CD1c-positive myeloid dendritic cell (primary cell): ENCODE data around the gene RARB.

Source experiments
- DNase-seq: peaks from one replicate; pipeline ENCODE4 v3.0.0-alpha.2; 2016; ENCODE audit errors: extremely low spot score

RARB gene

DNA sequence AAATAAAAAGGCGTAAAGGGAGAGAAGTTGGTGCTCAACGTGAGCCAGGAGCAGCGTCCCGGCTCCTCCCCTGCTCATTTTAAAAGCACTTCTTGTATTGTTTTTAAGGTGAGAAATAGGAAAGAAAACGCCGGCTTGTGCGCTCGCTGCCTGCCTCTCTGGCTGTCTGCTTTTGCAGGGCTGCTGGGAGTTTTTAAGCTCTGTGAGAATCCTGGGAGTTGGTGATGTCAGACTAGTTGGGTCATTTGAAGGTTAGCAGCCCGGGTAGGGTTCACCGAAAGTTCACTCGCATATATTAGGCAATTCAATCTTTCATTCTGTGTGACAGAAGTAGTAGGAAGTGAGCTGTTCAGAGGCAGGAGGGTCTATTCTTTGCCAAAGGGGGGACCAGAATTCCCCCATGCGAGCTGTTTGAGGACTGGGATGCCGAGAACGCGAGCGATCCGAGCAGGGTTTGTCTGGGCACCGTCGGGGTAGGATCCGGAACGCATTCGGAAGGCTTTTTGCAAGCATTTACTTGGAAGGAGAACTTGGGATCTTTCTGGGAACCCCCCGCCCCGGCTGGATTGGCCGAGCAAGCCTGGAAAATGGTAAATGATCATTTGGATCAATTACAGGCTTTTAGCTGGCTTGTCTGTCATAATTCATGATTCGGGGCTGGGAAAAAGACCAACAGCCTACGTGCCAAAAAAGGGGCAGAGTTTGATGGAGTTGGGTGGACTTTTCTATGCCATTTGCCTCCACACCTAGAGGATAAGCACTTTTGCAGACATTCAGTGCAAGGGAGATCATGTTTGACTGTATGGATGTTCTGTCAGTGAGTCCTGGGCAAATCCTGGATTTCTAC, at the start of gene RARB:
Gene RARB, plus strand, starts transcription at position 322 of the 847 bp plus-strand sequence. Its CDS starts 469 bp downstream, at position 791.
- peak; percentile 28 for DNase-seq

DNA sequence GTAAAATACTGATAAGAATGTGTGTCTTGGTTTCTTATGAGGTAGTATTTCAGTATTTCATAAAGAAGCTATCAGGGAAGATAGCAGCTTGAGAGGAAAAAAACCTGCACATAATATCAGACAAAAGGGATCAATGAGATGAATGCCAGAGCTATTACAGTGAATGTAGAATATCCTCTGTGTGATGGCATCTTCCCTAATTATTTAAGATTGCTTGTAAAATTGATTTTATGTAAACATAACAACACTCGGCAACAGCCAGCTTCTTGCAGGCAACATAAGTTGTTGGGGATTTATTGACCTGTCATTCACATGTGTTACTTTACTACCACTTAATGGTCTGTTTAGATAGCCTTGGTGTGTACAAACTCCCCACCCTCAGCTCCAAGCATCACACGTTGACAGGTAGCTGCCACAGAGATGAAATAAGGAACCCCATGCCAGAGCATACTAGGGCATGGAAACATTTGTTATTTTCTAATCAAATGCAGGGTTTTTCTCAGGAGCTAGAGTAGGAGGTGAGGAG, 49.2 kb upstream of the RARB start:
- no peak for DNase-seq

DNA sequence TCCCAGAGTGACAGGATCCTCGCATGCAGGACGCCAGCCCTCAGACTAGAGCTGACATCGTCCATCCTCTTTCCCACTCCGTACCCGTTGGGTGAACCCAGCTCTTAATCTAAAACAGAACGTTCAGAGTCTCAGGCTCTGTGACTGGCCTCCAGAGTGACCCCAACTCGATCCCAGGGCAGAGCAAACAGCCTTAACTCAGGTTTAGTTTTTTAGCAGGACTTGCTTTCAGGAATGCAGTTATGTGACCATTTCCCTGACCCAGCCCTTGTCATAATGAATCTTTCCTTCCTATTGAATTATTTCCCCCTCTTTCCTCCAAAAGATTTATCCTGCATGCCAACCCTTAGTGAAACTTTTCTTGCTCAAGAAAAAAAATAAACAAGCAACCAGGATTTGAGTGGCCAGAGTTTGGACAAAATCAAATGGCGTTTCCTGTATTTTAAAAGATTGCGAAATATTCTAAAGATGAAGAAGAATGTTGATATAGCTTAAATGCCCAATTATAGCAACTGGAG, 47.8 kb upstream of the RARB start:
- DNase-seq = no peak

DNA sequence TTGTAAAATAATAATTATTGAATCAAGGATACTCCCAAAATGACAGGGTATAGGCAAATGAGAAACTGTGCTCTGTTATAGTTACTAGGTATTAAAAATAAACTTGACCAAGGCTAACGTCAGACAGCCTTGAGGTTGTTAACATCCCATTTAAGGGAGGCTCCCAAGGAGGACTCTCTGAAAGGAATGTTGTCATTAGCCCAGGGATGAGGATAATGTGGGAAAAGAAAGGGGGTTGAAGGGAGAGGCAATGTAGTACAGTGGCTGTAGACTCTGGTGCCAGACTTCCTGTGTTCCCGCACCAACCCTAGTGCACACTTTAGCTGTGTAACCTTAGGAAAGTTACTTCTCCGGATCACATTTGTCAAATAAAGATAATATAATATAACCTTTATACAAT, 47.0 kb upstream of the RARB start:
- no peak for DNase-seq

DNA sequence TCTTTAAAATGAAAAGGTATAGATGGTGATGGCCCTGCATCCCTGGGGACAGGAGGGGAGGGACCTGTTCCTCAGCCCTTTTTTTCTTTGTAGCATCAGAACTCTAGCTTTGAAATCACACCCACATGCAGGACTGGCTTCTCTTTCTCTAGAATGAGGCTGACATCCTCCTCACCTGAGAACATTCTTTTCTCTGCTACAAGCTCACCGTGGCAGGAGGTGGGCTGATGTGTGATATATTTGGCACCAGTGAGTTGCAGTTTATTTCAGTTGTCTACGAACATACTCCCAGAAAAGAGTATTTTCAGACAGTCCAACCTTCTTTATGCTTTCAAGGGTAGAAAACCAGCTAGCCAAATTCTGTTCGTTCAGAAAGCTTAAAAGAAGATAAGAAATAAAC, 43.6 kb upstream of the RARB start:
- DNase-seq = no peak

DNA sequence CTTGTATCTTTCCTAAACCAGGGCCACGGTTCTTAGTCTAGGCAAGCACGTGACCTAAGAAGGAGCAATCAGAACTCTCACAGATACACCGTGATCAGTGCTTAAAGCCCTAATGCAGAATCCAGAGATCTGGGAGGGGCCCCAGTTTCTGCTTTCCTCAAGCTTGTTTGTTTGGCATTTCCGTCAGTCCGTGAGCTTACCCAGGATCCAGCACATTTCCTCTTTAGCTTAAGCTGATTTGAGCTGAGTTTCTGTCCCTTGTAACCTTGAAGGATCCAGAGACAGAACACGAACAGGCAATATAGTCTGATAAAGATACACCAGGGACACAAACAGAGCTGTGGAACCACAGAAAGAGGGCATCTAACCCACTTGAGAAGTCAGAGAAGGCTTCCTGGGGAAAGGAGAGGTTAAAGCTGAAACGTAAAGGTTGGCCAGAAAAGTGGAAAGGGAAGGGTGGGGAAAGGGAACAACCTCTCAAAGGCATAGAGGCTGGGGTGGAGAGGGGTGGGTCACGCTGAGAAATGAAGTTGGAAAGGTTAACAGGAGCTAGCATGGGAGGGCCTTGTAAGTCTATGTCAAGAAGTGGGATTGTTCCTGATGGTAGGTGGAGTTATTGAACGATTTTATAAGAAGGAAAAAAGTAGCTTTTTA, 42.1 kb upstream of the RARB start:
- DNase-seq = no peak

DNA sequence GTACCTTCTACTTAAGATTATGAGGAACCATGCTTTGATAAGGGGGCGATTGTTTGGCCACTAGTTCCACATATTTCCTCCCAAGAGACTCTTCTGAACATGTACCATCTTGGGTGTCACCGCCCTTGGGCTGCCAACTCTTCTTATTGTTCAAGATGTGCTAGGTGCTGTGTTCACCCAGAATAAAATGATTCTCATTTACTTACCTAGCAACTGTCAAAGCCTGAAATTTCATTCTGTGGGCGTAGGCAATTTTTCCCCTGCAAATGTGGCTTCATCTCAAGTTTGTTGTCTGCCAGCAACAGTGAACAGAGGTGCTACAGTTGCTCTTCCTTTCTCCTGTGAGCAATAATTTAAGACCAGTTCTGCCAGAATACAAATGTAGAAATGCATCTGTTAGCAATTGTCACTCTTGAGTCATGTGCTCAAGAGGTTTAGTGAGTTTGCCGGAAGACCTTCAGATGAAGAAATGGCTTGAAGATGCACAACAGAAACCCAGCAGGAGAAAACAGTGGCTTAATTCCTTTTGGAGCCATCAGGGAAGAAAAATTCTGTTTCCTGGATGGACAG, 41.3 kb upstream of the RARB start:
- no peak for DNase-seq

DNA sequence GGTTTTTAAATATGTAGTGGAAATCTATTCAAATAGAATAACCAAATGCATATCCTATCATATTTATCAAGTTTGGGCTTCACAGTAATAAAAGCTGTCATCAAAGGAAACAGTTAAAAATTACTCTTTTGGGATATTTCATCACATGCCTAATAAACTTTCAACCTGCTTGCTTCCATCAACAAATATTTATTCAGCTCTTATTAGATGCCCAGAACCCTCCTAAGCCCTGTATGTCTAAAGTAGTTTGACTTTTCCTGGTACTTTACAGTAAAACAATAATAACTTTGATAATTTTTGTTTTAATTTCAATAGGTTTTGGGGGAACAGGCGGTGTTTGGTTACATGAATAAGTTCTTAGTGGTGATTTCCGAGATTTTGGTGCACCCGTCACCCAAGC, 37.5 kb upstream of the RARB start:
- no peak for DNase-seq

DNA sequence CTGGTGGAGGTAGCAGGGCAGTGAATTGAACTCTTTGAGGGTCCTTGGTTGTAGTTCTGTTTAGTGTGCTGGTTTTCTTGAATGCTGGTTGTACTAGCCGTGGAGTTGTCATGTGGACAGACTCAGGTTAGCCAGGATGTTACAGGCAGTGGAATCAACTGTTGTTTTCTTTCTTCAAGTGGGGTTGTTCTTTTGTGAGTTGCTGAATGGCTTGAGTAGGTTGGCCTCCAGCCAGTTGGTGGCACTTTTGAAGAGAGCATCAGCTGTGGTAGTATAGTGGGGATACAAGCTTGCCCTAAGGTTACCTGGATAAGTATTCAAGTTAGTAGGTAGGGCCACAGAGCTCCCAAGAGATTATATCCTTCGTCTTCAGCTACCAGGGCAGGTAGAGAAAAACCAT, 31.8 kb upstream of the RARB start:
- DNase-seq = no peak

DNA sequence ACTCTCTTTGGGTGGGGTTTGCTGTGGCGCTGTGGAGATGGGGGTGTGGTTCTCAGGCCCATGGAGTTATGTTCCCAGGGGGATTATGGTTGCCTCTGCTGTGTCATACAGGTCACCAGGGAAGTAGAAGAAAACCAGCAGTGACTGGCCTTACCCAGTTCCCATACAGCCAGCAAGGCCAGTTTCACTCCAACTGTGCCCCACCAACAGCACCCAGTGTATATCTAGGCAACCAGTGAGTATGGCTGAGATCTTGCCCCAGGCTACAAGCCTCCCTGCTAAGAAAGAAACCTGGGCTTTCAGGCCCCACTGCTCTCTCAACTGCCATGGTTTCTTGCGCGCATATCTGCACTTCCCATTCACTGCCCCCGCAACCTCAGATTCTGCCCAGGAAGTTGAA, 31.4 kb upstream of the RARB start:
- DNase-seq = no peak

DNA sequence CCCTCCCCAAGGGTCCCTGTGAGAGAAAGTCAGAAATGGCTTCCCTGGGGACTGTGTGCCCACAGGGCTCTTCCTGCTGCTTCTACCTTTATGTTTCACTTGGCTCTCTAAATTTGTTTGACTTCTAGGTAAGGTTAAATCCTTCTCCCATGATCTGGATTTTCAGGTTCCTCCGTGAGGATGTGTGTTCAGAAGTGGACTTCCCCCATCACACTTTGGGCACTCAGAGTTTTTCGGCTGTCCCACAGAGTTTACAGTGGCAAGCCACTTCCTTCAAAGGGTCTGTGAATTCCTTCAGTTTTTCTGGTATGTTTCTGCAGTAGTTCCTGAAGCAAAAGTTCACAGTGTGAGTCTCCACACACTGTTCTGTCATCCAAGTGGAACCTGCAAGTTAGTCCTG, 30.9 kb upstream of the RARB start:
- DNase-seq = no peak

DNA sequence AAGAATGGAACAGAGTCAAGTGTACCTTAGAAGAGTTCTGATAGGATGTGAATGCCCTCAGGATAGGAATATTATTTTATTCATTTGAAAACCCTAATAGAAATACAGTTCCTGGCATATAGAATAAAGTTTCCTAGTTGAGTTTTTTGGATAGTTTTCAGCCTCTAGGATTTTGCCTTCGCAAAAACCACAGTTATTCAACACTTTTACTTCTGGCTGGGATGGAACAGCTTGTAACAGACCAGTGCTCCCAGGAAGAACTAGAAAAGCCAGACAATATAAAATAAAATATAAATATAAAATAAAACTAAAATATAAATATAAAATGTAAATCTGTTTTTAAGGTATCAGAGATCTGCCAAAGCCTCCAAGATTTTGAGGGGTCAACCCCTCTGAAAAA, 27.5 kb upstream of the RARB start:
- DNase-seq = no peak

DNA sequence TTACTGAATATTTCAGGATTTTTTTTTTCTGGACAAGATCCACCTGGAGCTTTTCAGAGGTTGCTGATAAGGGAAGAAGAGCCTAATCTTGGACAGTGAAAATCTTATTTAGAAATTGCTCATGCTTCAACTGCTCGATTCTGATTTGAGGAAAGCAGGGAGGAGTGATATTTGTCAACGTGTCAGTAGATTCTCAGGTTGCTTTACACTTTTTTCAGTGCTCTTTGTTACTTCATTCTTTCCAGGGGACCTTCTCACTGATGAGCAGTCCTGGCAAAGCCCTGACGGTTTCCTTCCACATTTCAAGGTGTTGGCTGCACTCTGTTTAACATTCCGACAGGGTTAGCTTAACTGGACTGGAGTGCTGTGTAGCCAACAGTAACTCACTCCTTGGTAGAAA, 24.1 kb upstream of the RARB start:
- DNase-seq = no peak

DNA sequence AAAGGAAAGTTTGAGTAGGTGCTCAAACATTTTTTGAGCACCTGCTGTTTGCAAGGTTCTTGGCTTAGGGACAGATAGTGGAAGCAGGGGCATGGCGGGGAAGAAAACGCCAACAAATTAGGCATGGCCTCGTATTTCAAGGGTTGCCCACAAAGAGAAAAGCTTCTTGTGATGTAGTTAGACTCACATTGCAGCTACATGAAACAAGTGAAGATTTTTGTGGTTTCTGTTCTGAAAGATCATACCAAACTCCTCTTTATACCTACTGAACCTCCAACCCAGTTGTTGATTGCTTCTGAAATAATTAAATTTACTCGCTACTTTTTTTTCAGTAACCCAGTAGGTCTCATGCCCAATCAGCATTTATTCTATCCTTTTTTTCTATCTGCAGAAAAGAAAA, 23.5 kb upstream of the RARB start:
- no peak for DNase-seq

DNA sequence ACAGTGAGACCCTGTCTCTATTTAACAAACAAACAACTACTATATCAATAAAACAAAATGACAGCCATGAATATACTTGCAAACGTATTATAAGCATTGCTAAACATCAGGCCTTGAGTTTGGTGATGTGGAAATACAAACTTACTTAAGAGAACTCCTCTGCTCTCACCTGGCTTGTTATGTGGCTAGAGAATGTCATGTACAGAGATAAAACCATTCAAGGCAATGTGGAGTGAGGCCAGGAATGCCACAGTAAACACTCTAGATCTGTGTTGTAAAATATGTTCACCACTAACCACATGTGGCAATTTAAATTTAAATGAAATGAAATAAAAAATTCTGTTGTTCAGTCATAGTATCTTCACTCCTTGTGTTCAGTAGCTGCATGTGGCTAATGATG, 22.7 kb upstream of the RARB start:
- DNase-seq = no peak

DNA sequence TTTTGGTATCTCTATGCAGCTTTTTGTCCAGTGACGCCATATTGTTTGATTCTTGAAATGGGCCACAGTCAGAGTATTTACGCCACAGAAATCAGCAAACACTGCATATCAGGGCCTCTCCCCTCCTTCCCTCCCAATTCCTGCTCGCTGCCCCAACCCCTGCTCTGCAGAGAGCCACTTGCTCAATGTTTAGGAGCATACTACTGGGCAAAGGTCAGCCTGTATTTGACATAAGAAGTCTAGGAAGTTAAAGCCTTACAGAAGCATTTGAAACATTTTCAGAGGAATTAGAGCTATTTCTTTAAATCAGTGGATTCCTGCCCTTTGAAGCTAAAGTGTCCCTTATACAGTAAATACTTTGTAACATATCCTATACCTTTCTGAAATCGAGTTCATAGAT, 17.4 kb upstream of the RARB start:
- no peak for DNase-seq

DNA sequence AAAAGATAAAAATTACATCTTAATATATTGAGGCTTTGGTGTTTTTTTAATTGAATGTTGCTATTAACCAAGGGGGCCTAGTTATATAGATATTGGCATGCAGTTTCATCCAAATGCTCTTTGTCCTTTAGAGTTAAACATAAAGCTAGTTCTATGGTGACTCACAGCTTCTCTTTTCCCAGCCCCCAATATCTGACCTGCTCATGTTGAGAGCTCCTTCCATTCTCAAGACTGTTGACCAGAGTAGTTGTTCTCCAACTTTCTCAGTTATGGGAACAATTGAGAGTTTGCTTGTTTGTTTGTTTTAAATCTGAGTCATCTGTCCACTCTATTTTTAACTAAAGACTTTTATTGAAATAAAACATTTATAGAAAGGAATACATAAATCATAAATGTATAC, 15.8 kb upstream of the RARB start:
- no peak for DNase-seq

DNA sequence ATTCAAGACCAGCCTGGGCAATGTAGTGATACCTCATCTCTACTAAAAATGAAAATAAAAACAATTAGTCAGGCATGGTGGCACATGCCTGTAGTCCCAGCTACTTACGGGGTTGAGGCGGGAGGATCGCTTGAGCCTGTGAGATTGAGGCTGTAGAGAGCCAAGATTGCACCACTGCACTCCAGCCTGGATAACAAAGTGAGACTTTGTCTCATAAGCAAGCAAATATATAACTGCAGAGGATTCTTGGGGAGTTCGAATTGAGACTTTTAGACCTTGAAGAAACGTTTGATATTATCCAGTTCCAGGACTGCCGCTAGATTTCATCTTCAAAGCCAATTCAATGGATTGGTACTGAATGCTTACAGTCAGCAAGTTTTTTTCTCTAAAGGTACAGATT, 11.9 kb upstream of the RARB start:
- no peak for DNase-seq

DNA sequence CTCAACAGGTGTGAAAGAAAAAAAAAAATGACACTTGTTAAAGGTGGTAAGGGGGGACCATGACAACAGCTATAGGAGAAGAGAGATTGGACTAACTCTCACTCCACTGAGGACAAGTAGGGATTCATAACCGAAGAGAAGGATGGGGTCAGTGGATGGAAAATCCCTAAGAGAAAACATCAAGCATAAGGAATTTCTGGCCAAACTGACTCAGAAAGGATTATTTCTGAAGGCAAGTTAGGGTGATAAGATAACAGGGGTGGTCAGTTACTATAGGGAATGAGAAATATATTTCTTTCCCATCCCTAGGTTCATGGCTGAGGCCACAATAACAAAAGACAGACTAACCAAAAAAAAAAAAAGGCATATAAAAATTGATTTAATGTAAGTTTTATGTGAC, 9.5 kb upstream of the RARB start:
- DNase-seq = no peak

DNA sequence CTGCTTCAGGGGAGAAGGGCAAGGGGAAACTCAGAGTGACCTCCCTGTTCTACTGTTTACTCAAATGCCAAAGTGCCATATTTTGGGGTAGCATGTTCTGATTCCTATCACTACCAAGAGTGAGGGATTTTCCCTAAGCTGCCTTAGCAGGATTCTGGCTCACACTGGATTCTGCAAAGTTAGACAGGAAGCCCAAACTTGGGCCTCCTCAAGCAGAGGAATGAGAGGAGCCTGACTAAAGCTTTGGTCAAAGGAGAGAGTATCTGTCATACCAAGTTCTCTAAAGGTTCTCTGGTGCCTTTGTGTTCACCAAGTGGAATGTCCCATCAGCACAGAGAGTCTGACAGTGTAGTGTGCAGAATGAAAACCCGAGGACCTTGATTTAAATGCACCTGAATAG, 8.8 kb upstream of the RARB start:
- DNase-seq = no peak

DNA sequence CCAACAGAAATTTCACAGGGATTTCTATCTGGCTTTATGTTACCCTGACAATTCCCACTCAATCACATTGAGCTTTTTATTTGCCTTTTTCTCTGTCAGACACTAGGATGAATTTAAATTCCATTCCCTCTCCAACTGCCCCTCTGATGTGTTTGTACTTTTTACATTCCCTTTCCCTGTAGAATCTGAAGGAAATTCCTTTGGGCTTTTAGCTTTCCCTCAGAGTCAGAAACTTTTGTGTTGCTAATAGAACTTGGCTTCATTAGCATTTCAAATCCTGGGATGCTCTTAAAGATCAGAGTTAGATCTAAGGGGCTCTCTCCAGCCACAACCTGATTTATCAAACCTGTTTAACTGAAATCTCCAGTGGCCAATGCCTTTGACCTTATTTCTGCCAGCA, 7.9 kb upstream of the RARB start:
- DNase-seq = no peak

DNA sequence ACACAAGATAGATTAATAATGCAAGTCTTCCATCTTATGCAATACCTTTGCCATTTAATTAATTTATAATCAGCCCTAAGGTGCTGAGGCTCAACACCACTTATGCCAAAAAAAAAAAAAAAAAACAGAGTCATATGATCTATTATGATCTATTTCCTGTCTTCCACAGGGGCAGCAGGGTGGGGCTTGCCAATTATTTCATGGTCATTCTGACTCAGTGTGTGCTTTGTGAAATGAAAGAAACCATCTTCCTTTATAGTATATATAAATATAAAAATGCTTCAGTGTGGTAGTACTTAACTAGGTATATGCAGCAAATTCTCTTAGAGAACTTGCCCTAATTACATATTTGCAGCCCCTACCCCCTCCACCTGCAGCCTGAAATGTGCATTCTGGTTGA, 7.2 kb upstream of the RARB start:
- no peak for DNase-seq

DNA sequence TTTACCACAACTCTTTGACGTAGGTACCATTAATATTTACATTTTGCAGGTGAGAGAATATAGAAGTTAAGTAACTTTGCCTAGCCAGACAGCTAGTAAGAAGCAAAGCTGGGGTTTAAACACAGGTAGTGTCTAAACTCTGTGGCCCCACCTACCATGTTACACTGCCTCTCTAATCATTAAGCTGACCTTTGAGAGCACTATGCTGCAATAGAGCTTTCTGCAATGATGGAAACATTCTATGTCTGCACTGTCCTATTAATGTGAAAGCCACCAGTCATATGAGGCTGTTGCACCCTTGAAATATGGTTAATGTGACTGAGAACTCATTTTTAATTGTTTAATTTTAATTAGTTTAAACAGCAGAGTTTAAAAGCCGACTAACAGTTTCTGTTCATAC, 6.3 kb upstream of the RARB start:
- DNase-seq = no peak
